Measurements from ENCODE around the gene MAP1B. TPM values are rescaled to one million over a fixed set of nuclear protein-coding genes. Genes with fewer than 3 reads are reported as not detected.

MAP1B gene
- total and polyA plus RNA-seq, 9 of the 15 experiments (the other 6 are each of a cell fraction or from before 2014, with no cell fraction given): 5.2 to 66.1 (median 17.3) TPM

DNA sequence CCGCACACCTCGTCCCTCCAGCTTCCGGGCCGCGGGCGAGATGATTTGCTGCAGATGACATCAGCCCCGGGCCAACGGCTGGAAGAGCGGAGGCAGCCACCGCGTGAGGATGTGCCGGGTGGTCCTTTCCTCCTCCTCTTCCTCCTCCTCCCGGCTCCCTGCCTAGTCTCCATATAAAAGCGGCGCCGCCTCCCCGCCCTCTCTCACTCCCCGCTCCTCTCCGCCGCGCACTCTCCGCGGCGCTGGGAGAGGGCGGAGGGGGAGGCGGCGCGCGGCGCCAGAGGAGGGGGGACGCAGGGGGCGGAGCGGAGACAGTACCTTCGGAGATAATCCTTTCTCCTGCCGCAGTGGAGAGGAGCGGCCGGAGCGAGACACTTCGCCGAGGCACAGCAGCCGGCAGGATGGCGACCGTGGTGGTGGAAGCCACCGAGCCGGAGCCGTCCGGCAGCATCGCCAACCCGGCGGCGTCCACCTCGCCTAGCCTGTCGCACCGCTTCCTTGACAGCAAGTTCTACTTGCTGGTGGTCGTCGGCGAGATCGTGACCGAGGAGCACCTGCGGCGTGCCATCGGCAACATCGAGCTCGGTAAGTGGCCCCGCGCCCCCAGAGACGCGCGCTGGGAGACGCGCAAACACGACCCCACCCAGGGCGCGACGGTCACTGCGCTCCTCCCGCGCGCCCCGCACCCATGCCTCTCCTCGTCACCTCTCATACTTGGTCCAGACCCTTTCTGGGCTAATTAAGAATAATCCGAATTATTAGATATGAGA is at the start of gene MAP1B (continued):
- TF ChIP-seq ADNP (tag; IDR thresholded peaks at IDR 0.05) (no peak), NR3C1 (CRISPR knock-in tag; IDR thresholded peaks at IDR 0.05) (no peak), PYGO2 (tag; IDR thresholded peaks at IDR 0.05) (no peak), CBFB (CRISPR knock-in tag; IDR thresholded peaks at IDR 0.05) (peak; percentile 18; the same call in 1 of the 2 replicates), ZNF217 (CRISPR knock-in tag; IDR thresholded peaks at IDR 0.05) (no peak), ZNF76 (CRISPR knock-in tag; IDR thresholded peaks at IDR 0.05; ENCODE audit: borderline replicate concordance) (no peak), HMGN3 (IDR thresholded peaks at IDR 0.05; ENCODE audit: borderline replicate concordance, extremely low read depth, insufficient read length, low read depth, low read length) (peak; percentile 61), ZNF77 (CRISPR knock-in tag; IDR thresholded peaks at IDR 0.05) (no peak), RAD51 (IDR thresholded peaks at IDR 0.05; ENCODE audit: borderline replicate concordance, low read depth) (no peak), MEF2A (IDR thresholded peaks at IDR 0.05; ENCODE audit: control insufficient read depth, low read depth, low read length) (no peak), ILK (tag; IDR thresholded peaks at IDR 0.05; ENCODE audit: borderline replicate concordance, low read depth) (no peak), FIP1L1 (IDR thresholded peaks at IDR 0.05; ENCODE audit: low read depth, low read length, poor library complexity, severe bottlenecking) (peak; percentile 82), NCOA6 (IDR thresholded peaks at IDR 0.05) (no peak), RAD21 (CRISPR knock-in tag; conservative IDR thresholded peaks at IDR 0.05 in 1 of 2, IDR thresholded peaks at IDR 0.05 in 1 of 2) (no peak), ZNF444 (CRISPR knock-in tag; IDR thresholded peaks at IDR 0.05) (no peak), SRSF1 (IDR thresholded peaks at IDR 0.05; ENCODE audit: low read depth, low read length) (no peak), BRF1 (IDR thresholded peaks at IDR 0.05; ENCODE audit: borderline replicate concordance, extremely low read depth, insufficient read length) (no peak)
- TF ChIP-seq, protein P1, sequence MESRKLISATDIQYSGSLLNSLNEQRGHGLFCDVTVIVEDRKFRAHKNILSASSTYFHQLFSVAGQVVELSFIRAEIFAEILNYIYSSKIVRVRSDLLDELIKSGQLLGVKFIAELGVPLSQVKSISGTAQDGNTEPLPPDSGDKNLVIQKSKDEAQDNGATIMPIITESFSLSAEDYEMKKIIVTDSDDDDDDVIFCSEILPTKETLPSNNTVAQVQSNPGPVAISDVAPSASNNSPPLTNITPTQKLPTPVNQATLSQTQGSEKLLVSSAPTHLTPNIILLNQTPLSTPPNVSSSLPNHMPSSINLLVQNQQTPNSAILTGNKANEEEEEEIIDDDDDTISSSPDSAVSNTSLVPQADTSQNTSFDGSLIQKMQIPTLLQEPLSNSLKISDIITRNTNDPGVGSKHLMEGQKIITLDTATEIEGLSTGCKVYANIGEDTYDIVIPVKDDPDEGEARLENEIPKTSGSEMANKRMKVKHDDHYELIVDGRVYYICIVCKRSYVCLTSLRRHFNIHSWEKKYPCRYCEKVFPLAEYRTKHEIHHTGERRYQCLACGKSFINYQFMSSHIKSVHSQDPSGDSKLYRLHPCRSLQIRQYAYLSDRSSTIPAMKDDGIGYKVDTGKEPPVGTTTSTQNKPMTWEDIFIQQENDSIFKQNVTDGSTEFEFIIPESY (CRISPR knock-in tag; IDR thresholded peaks at IDR 0.05): no peak
- TF ChIP-seq, protein P2, sequence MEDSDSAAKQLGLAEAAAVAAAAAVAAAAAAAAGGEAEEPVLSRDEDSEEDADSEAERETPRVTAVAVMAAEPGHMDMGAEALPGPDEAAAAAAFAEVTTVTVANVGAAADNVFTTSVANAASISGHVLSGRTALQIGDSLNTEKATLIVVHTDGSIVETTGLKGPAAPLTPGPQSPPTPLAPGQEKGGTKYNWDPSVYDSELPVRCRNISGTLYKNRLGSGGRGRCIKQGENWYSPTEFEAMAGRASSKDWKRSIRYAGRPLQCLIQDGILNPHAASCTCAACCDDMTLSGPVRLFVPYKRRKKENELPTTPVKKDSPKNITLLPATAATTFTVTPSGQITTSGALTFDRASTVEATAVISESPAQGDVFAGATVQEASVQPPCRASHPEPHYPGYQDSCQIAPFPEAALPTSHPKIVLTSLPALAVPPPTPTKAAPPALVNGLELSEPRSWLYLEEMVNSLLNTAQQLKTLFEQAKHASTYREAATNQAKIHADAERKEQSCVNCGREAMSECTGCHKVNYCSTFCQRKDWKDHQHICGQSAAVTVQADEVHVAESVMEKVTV (CRISPR knock-in tag; IDR thresholded peaks at IDR 0.05): no peak
- TF ChIP-seq, protein P3, sequence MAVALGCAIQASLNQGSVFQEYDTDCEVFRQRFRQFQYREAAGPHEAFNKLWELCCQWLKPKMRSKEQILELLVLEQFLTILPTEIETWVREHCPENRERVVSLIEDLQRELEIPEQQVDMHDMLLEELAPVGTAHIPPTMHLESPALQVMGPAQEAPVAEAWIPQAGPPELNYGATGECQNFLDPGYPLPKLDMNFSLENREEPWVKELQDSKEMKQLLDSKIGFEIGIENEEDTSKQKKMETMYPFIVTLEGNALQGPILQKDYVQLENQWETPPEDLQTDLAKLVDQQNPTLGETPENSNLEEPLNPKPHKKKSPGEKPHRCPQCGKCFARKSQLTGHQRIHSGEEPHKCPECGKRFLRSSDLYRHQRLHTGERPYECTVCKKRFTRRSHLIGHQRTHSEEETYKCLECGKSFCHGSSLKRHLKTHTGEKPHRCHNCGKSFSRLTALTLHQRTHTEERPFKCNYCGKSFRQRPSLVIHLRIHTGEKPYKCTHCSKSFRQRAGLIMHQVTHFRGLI (CRISPR knock-in tag; IDR thresholded peaks at IDR 0.05): no peak
- TF ChIP-seq, protein P4, sequence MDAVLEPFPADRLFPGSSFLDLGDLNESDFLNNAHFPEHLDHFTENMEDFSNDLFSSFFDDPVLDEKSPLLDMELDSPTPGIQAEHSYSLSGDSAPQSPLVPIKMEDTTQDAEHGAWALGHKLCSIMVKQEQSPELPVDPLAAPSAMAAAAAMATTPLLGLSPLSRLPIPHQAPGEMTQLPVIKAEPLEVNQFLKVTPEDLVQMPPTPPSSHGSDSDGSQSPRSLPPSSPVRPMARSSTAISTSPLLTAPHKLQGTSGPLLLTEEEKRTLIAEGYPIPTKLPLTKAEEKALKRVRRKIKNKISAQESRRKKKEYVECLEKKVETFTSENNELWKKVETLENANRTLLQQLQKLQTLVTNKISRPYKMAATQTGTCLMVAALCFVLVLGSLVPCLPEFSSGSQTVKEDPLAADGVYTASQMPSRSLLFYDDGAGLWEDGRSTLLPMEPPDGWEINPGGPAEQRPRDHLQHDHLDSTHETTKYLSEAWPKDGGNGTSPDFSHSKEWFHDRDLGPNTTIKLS (IDR thresholded peaks at IDR 0.05; ENCODE audit: borderline replicate concordance, low read depth): no peak

Data from K562 (cell line).